ENCODE results near the gene PKNOX2.

DNA sequence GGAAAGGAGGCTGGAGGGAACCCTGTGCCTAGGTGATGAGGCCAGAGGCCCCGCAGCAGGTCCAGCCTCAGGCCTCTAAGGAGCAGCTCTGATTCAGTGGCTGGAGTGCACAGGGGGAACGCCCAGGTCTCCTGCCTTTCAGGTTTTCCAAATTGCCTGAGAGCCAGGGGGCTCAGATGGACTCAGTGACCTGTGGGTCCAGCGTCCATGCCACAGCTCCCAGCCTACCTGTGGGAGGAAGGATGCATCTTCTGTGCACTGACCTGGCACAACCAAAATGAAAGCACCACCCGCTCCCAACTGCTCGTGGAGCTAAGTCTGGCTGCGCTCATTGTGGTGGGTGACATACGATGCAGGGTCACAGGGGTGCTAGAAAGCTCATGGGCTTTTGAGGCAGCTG, 248.7 kb downstream of the PKNOX2 start:
- TF ChIP-seq, protein P1, sequence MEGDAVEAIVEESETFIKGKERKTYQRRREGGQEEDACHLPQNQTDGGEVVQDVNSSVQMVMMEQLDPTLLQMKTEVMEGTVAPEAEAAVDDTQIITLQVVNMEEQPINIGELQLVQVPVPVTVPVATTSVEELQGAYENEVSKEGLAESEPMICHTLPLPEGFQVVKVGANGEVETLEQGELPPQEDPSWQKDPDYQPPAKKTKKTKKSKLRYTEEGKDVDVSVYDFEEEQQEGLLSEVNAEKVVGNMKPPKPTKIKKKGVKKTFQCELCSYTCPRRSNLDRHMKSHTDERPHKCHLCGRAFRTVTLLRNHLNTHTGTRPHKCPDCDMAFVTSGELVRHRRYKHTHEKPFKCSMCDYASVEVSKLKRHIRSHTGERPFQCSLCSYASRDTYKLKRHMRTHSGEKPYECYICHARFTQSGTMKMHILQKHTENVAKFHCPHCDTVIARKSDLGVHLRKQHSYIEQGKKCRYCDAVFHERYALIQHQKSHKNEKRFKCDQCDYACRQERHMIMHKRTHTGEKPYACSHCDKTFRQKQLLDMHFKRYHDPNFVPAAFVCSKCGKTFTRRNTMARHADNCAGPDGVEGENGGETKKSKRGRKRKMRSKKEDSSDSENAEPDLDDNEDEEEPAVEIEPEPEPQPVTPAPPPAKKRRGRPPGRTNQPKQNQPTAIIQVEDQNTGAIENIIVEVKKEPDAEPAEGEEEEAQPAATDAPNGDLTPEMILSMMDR (IDR thresholded peaks at IDR 0.05): no peak
- TF ChIP-seq, protein P2, sequence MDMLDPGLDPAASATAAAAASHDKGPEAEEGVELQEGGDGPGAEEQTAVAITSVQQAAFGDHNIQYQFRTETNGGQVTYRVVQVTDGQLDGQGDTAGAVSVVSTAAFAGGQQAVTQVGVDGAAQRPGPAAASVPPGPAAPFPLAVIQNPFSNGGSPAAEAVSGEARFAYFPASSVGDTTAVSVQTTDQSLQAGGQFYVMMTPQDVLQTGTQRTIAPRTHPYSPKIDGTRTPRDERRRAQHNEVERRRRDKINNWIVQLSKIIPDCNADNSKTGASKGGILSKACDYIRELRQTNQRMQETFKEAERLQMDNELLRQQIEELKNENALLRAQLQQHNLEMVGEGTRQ (IDR thresholded peaks at IDR 0.05): no peak
- no peak for TF ChIP-seq RAD21 (conservative IDR thresholded peaks at IDR 0.05 in 1 of 2, IDR thresholded peaks at IDR 0.05 in 1 of 2)

Data from A549 (cell line).